Cardiac muscle cell (in vitro differentiated cells and primary cell): ENCODE measurements around the gene SELENOP. TPM values are rescaled to one million over a fixed set of nuclear protein-coding genes. Genes with fewer than 3 reads are reported as not detected.
A peak's percentile ranks its signal among the peaks of the same experiment; 100 is the strongest.

Experiments
- DNase-seq, 2 donors: peaks; one replicate each; pipeline versions ENCODE4 v3.0.0 to v3.0.0-alpha.2; 2010 to 2017; ENCODE audit warnings: low read depth in 1 of 2, low spot score in 1 of 2
- H3K27ac ChIP-seq: fragments of 200-600 bp; sonication (generic); 2 replicates; pipeline ENCODE4 v1.5.1; 2016
- H3K27me3 ChIP-seq: fragments of 200-600 bp; sonication (generic); 2 replicates; pipeline ENCODE4 v1.6.0; 2016; ENCODE audit warnings: control low read depth
- H3K36me3 ChIP-seq: fragments of 200-600 bp; sonication (generic); 2 replicates; pipeline ENCODE4 v1.5.1; 2016; ENCODE audit warnings: control low read depth
- H3K4me1 ChIP-seq: fragments of 200-600 bp; sonication (generic); 2 replicates; pipeline ENCODE4 v1.8.1; 2017; ENCODE audit warnings: low read depth, mild to moderate bottlenecking, mixed run types
- H3K4me3 ChIP-seq: fragments of 200-600 bp; sonication (generic); 2 replicates; pipeline ENCODE4 v1.5.1; 2016; ENCODE audit warnings: mild to moderate bottlenecking
- H3K9me3 ChIP-seq: fragments of 200-600 bp; sonication (generic); 2 replicates; pipeline ENCODE4 v1.5.1; 2017; ENCODE audit warnings: low read depth, mild to moderate bottlenecking, control low read depth
- CTCF ChIP-seq: IDR thresholded peaks from 2 replicates; pipeline ENCODE4 v1.5.1; 2012; ENCODE audit warnings: low read depth, mild to moderate bottlenecking, low read length
- polyA plus RNA-seq: library from polyadenylated mRNA; unstranded; fragments of >200 nt; fragmentation: Nextera tagmentation; extraction: Ambion mirVana; gene quantifications from 2 replicates; pipeline ENCODE4 v1.2.1, GENCODE V29; 2016
- total RNA-seq: library from RNA; depleted of rRNA; stranded (reverse); fragments of >200 nt; gene quantifications from 2 replicates; pipeline ENCODE4 v1.2.3, GENCODE V29; 2016

SELENOP gene
- total and polyA plus RNA-seq, 2 experiments from 2014 or later, result 71.0 to 72.7 TPM

GRCh38 chr5:42836070-42836769 lies 24.5 kb upstream of the SELENOP start:
- Histone ChIP-seq H3K4me1 (no peaks in the 10 kb centered on the region), H3K4me3 (no peak overlapping the region), H3K36me3 (no peaks in the 10 kb centered on the region), H3K9me3 (no peaks in the 10 kb centered on the region), H3K27ac (no peak overlapping the region), H3K27me3 (no peaks in the 10 kb centered on the region)
- TF ChIP-seq CTCF, result no peak
- DNase-seq, result no peak

GRCh38 chr5:42832060-42832459 lies 20.4 kb upstream of the SELENOP start:
- H3K4me1 ChIP-seq, result no peaks in the 10 kb centered on the region
- H3K9me3 ChIP-seq, result no peaks in the 10 kb centered on the region
- H3K36me3 ChIP-seq, result no peaks in the 10 kb centered on the region
- H3K27ac ChIP-seq, result no peak overlapping the region
- no peak for TF ChIP-seq CTCF
- DNase-seq, result no peak
- no peak overlapping the region for H3K4me3 ChIP-seq
- no peaks in the 10 kb centered on the region for H3K27me3 ChIP-seq

- no peaks in the 10 kb centered on the region for H3K36me3 ChIP-seq
- no peak for DNase-seq
- H3K4me1 ChIP-seq, result no peaks in the 10 kb centered on the region
- H3K27ac ChIP-seq, result no peak overlapping the region
- H3K4me3 ChIP-seq, result no peak overlapping the region
- no peaks in the 10 kb centered on the region for H3K27me3 ChIP-seq
- H3K9me3 ChIP-seq, result no peaks in the 10 kb centered on the region
- TF ChIP-seq CTCF, result no peak
Observed at GRCh38 chr5:42830924-42831323, 19.2 kb upstream of the SELENOP start.

- no peak for TF ChIP-seq CTCF
- DNase-seq, result peak in 1 of 2 donors; percentile 23
- Histone ChIP-seq H3K4me1 (no peaks in the 10 kb centered on the region), H3K4me3 (no peak overlapping the region), H3K9me3 (no peaks in the 10 kb centered on the region), H3K27me3 (no peaks in the 10 kb centered on the region), H3K27ac (no peak overlapping the region), H3K36me3 (no peaks in the 10 kb centered on the region)
Observed at GRCh38 chr5:42828671-42829070, 17.0 kb upstream of the SELENOP start.

GRCh38 chr5:42826757-42827515 lies 15.2 kb upstream of the SELENOP start:
- H3K27ac ChIP-seq, result no peak overlapping the region
- no peak for TF ChIP-seq CTCF
- no peaks in the 10 kb centered on the region for H3K27me3 ChIP-seq

More at GRCh38 chr5:42826757-42827515, 15.2 kb upstream of the SELENOP start:
- no peaks in the 10 kb centered on the region for H3K36me3 ChIP-seq
- H3K9me3 ChIP-seq, result no peaks in the 10 kb centered on the region
- DNase-seq, result no peak
- H3K4me3 ChIP-seq, result no peak overlapping the region
- H3K4me1 ChIP-seq, result no peaks in the 10 kb centered on the region
